Fibroblast of the conjunctiva (primary cell): ENCODE measurements around the gene BDNF.
A peak's percentile ranks its signal among the peaks of the same experiment; 100 is the strongest.
"Not testable (repeated sequence)": the region's sequence is repeated elsewhere in the genome, so short reads cannot be mapped to it uniquely, and the experiment has no call there.

Source experiments
- DNase-seq: peaks from one replicate; pipeline ENCODE4 v3.0.0-alpha.2; 2010; ENCODE audit warnings: low read depth

The BDNF gene

GRCh38 chr11:27700351-27701301 is at the start of gene BDNF:
BDNF (minus strand) TSS chr11:27700455; CDS start chr11:27658564, 41,891 bp downstream.
- DNase-seq: no peak

DNA sequence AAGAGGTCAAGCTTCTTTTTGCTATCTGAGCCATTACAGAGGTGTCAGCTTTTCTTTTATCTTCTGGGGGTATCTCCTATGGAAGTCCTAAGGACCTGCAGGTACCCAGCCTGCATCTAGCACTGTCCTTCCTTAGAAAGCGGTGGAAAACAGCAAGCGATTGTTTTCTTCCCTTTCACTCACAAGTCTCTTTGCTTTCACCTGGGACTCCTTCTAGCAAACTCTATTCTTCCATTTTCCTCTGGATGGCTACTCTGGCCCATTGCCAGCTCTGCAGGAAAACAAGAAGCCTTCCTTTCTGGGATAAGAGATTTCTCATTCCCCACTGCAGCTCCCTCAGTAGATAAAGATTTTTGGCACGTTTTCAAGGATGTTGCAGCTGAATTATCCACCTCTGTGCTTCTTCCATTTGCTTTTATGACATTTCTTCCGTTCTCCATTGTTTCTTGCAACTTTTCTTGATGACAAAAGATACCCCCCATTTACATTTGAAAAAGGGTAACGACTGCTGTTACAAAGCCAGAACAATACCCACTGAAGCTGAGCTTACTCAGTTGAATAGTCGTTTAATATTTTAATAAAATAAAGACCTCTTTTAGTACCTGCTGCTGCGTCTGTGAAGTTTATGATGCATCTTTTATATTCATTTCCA is 40.2 kb upstream of the BDNF start:
- DNase-seq: no peak

DNA sequence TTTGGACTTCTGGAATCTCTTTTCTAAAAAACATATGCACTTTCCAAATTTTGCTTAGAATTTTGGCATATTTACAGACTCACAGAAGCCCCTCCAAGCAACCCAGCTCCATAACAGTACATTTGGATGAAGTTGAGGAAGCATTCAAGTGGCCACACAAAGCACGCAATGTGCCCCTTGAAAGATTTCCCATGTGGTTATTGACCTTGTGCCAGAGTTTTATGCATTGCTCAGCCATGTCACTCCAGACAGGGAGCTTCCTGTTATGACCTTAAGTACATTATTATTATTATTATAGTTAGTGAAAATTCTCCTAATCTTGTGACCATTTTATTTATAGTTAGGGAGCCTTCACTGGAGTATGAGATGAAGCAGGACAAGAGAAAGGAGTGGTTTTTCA is 35.0 kb upstream of the BDNF start:
- no peak for DNase-seq

GRCh38 chr11:27731803-27732202 is 31.5 kb upstream of the BDNF start:
- not testable (repeated sequence) for DNase-seq

- no peak for DNase-seq
Measured at GRCh38 chr11:27726981-27727380, 26.7 kb upstream of the BDNF start.

GRCh38 chr11:27723687-27724086 is 23.4 kb upstream of the BDNF start:
- DNase-seq: no peak

GRCh38 chr11:27722953-27723344 is 22.7 kb upstream of the BDNF start:
- DNase-seq: no peak

GRCh38 chr11:27722117-27722952 is 22.1 kb upstream of the BDNF start:
- no peak for DNase-seq

DNA sequence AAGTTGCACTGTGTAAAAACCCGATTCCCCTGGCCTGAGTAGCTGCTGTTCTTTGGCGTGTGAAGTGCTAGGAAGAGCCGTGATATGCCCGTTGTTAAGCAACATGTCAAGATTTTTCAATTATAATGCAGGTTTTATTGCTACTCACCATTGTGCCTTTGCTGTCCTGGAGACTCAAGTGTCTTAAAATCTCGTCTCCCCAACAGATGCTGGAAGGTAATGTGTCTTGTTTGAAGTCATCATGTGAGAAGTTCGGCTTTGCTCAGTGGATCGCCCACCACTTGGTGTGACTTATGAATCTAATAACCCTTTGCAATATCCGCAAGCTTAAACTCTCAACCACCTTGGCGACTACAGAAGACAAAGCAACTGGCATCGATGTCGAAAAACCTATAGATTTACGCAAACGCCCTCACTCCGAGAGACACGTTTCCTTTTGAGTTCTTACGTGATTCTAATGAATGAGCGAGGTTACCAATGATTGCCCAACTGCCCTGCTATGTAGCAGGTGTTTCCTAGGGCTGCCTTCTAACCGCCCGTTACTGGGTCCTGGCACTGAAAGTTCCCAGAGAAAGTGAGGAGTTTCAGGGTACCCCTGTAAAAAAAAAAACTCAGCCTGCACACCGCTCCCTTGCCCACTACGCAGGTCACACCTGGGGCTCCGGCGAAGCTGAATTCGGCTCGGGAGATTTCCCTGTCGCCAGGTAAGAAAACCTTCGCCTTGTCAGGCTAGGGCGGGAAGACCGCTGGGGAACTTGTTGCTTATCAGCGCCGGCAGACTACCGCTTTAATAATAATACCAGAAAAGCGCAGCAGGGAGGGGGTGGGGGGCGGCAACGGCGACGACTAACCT is 21.2 kb upstream of the BDNF start:
- DNase-seq: no peak

- DNase-seq: no peak
Measured at GRCh38 chr11:27720277-27720830, 20.1 kb upstream of the BDNF start.

DNA sequence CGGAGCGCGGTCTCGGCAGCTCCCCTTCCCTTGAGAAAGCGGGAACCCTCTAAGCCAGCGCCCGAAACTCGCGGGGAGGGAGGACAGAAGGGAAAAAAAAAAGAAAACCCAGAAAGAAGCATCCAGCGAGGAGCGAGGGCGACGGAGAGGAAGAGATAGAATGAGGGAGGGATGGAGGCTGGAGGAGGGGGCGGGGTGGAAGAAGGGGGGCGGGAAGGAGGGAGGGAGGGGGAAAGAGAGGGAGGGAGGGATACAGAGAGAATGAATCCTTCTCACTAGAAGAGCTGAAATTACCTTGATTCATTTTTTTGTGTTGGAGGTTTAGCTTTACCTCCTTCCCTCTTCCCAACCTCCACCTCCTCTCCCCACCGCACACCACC is 19.3 kb upstream of the BDNF start:
- DNase-seq: no peak

- DNase-seq: peak; percentile 61
Measured at GRCh38 chr11:27718863-27719545, 18.7 kb upstream of the BDNF start.

GRCh38 chr11:27718346-27718862 is 18.1 kb upstream of the BDNF start:
- DNase-seq: peak; percentile 95

DNA sequence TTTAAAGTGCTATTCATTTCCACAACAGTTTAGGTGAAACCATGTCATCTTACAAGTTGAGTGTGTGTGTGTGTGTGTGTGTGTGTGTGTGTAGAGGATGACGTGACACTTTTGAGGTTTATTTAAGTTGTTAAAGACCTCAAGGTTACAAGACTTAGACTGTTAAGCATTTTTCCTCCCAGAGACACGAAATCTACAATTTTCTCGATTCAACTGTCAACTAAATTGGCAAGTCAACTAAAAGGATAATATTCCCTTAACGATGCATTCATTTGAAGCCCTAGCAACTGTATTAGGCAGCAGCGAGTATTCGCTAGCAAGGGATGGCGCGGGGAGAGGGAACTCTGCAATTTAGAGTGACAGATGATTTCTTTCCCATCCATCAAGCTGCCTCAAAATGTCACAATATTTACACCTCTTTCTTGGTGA is 17.6 kb upstream of the BDNF start:
- no peak for DNase-seq

GRCh38 chr11:27717377-27717776 is 17.1 kb upstream of the BDNF start:
- DNase-seq: no peak

GRCh38 chr11:27716835-27717234 is 16.6 kb upstream of the BDNF start:
- DNase-seq: no peak

- no peak for DNase-seq
Measured at GRCh38 chr11:27716216-27716615, 16.0 kb upstream of the BDNF start.

GRCh38 chr11:27711725-27712124 is 11.5 kb upstream of the BDNF start:
- no peak for DNase-seq

- no peak for DNase-seq
Measured at GRCh38 chr11:27710536-27710935, 10.3 kb upstream of the BDNF start.

- no peak for DNase-seq
Measured at GRCh38 chr11:27707676-27708075, 7.4 kb upstream of the BDNF start.
